Body of pancreas (tissue), 4 donors: ENCODE results near the gene PFN1. TPM values are rescaled to one million over a fixed set of nuclear protein-coding genes. Genes with fewer than 3 reads are reported as not detected.

Experiments used
- ATAC-seq: fragments of 150-250 bp; one replicate; pipeline ENCODE4 v1.9.1; 2016
- DNase-seq, 4 donors: peaks; one replicate each; pipeline ENCODE4 v3.0.0-alpha.2; 2019
- H3K27ac ChIP-seq, 4 donors: fragments of 200-600 bp; sonication (generic); 1 replicate in 3 of 4; 2 replicates in 1 of 4; pipeline versions ENCODE4 v1.5.1 to v1.6.1; 2016 to 2019; ENCODE audit warnings: mild to moderate bottlenecking in 1 of 4, mixed read lengths in 1 of 4, moderate library complexity in 1 of 4
- H3K27me3 ChIP-seq, 2 donors: fragments of 200-600 bp; sonication (generic); one replicate each; pipeline ENCODE4 v1.6.0; 2016; ENCODE audit warnings: mild to moderate bottlenecking in 1 of 2
- H3K36me3 ChIP-seq, 2 donors: fragments of 200-600 bp; sonication (generic); replicated peaks in 1 of 2; 2 replicates each; pipeline ENCODE4 v1.5.1; 2016; ENCODE audit warnings: low read depth in 2 of 2; ENCODE audit not compliant: insufficient read depth in 1 of 2
- H3K4me1 ChIP-seq: fragments of 200-600 bp; sonication (generic); one replicate; pipeline ENCODE4 v1.6.0; 2016
- H3K4me3 ChIP-seq, 2 donors: fragments of 200-600 bp; sonication (generic); 1 replicate in 1 of 2; 2 replicates in 1 of 2; pipeline ENCODE4 v1.5.1; 2016 to 2019
- H3K9me3 ChIP-seq, 3 donors: fragments of 200-600 bp; sonication (generic); 1 replicate in 2 of 3; 2 replicates in 1 of 3; pipeline ENCODE4 v1.5.1; 2016
- CTCF ChIP-seq, 7 experiments: fragments of 450-650 bp in 4 of 7; fragments of 200-600 bp in 3 of 7; sonication (generic) in 3 of 7; IDR thresholded peaks; one replicate each; pipeline ENCODE4 v1.5.1; 2016 to 2019; ENCODE audit warnings: antibody characterized with exemption in 7 of 7
- POLR2A ChIP-seq, 3 donors: fragments of 450-650 bp; IDR thresholded peaks; one replicate each; pipeline ENCODE4 v1.6.1; 2016; ENCODE audit warnings: antibody characterized with exemption in 3 of 3, mild to moderate bottlenecking in 2 of 3
- WGBS, 2 donors: methylation state at CpG; one replicate each; pipeline ENCODE4 v1.1.5; 2017; 5-methylcytosine and 5-hydroxymethylcytosine counted together
- intact Hi-C: fragments of 100-400 bp; cut with DNase I; formaldehyde crosslinking; loops from one replicate; pipeline ENCODE4 v1.15.1; 2023
- total RNA-seq, 2 donors: library from RNA; depleted of rRNA; stranded (reverse); fragments of >200 nt; gene quantifications; one replicate each; pipeline ENCODE4 v1.1.0, GENCODE V29; 2016

The PFN1 gene
- total RNA-seq, 2 donors from 2014 or later: 164 to 180 TPM

DNA sequence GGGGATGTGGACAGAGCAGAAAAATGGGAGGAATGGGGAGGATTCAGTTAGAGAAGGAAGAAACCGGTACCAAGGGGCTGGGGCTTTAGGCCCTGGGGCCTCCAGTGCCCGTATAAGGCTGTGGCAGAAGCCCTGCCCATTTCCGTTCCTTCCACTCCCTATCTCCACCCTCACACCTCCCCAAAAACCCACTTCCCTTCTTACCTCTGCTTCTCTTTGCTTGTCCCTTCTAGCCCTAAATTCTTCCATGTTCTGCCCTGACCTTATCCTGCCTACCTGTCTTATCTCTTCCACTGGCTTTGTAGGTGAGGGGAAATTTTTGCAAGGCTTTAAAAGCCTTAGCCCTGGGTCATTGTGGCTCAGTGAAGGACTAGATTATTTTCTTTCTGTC is 4.2 kb downstream of the PFN1 start:
- intact Hi-C loops: no loop called here
- Histone ChIP-seq H3K36me3 (peaks cover 0 to 4% of the 10 kb centered on the region in 2 donors), H3K4me1 (peaks cover 38% of the 10 kb centered on the region), H3K27ac (peak overlapping the region in 2 of 4 donors; percentile 37 to 99), H3K27me3 (no peaks in the 10 kb centered on the region), H3K9me3 (no peaks in the 10 kb centered on the region), H3K4me3 (no peak overlapping the region)
- DNase-seq (no peak), ATAC-seq (no peak)
- TF ChIP-seq POLR2A (IDR thresholded peaks at IDR 0.05): peak in 1 of 3 donors; percentile 12
- no peak for TF ChIP-seq CTCF (IDR thresholded peaks at IDR 0.05)
- WGBS, 2 donors: 65 to 81% methylated on average over 3 of the region's 3 CpGs

GRCh38 chr17:4942760-4943508 is 5.4 kb downstream of the PFN1 start:
- WGBS, 2 donors: 77 to 82% methylated on average over 13 of the region's 13 CpGs
- H3K4me1 ChIP-seq: peaks cover 50% of the 10 kb centered on the region

DNA sequence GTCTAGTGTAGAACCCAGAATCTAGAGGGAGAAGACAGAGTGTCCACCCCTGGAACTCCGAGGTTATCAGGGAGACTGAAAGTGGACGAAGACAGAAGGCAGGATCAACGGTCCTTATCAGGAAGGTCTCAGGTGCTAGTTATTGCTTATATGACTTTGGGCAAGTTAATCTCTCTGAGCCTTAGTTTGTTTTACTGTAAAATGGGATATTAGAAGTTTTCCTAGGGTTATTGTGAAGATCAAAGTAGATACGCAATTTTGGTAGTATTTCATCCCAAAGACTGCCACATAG is 7.1 kb downstream of the PFN1 start:
- no peak for DNase-seq
- no peaks in the 10 kb centered on the region for H3K27me3 ChIP-seq
- WGBS, 2 donors: 14 to 20% methylated on average over 4 of the region's 4 CpGs
- H3K4me3 ChIP-seq: peak overlapping the region; percentile 78 to 92
- H3K27ac ChIP-seq: peak overlapping the region in 3 of 4 donors; percentile 90 to 94 (median 92)
- H3K4me1 ChIP-seq: peaks cover 41% of the 10 kb centered on the region
- ATAC-seq: no peak
- peaks cover 0 to 13% of the 10 kb centered on the region in 2 donors for H3K36me3 ChIP-seq
- TF ChIP-seq CTCF (IDR thresholded peaks at IDR 0.05) (no peak), POLR2A (IDR thresholded peaks at IDR 0.05) (no peak)
- H3K9me3 ChIP-seq: no peaks in the 10 kb centered on the region
- intact Hi-C loops: no loop called here

More at GRCh38 chr17:4942760-4943508, 5.4 kb downstream of the PFN1 start:
- TF ChIP-seq POLR2A (IDR thresholded peaks at IDR 0.05) (no peak), CTCF (IDR thresholded peaks at IDR 0.05) (no peak)
- Histone ChIP-seq H3K27ac (no peak overlapping the region), H3K27me3 (no peaks in the 10 kb centered on the region), H3K9me3 (no peaks in the 10 kb centered on the region), H3K36me3 (peaks cover 0 to 7% of the 10 kb centered on the region in 2 donors), H3K4me3 (no peak overlapping the region)
- DNase-seq (no peak), ATAC-seq (no peak)
- intact Hi-C loops: no loop called here

DNA sequence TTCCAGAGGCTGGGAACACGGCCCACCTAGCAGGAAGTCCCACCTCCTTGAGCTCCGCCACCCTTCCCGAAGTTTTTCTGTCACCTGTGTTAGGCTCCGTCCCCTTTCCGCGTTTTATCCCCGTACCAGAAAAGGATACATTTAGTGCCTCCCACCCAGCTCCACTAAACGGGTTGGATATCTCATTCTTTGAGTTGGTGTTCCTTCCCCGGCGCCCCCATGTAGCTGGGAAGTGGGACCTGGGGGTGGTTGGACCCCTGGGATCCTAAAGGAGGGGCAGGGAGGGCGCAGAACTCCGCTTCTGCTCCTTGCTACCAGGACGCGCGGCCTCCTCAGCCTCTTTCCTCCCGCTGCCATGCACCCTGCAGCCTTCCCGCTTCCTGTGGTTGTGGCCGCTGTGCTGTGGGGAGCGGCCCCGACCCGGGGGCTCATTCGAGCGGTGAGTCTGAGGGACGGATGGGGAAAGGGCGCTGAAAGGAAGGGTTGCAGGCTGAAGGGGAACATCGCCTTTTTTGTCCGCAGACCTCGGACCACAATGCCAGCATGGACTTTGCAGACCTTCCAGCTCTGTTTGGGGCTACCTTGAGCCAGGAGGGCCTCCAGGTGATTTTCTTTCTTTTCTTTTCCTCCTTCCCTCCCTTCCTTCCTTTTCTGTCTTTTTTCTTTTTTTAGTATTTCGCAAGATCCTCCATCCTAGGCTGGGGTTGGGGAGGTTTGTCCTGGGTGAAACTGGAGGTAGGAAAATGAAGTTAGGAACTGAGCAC is 7.6 kb downstream of the PFN1 start:
- 0 to 2% methylated on average over 23 to 29 of the region's 29 CpGs for WGBS, 2 donors
- H3K4me1 ChIP-seq: peaks cover 36% of the 10 kb centered on the region
- intact Hi-C loops: no loop called here

More for the DNA sequence above, 7.6 kb downstream of the PFN1 start:
- no peaks in the 10 kb centered on the region for H3K9me3 ChIP-seq
- TF ChIP-seq CTCF (IDR thresholded peaks at IDR 0.05) (no peak), POLR2A (IDR thresholded peaks at IDR 0.05) (peak in 1 of 3 donors; percentile 14)
- H3K4me3 ChIP-seq: peak overlapping the region; percentile 78 to 92
- H3K36me3 ChIP-seq: peaks cover 0 to 13% of the 10 kb centered on the region in 2 donors
- ATAC-seq: peak; percentile 74
- H3K27me3 ChIP-seq: no peaks in the 10 kb centered on the region
- DNase-seq: peak; percentile 83 to 92 (median 90)
- peak overlapping the region; percentile 82 to 94 (median 91) for H3K27ac ChIP-seq
